GM18951 (cell line): ENCODE data around the gene RGN.

Experiments used
- POLR2A ChIP-seq: IDR thresholded peaks from 4 replicates; pipeline ENCODE4 v1.6.1; 2011; ENCODE audit warnings: mild to moderate bottlenecking; ENCODE audit not compliant: insufficient read length, insufficient read depth; ENCODE audit errors: extremely low read depth
- in situ Hi-C: fragments of 300-500 bp; cut with MboI; formaldehyde crosslinking; loops from one replicate; pipeline ENCODE4 v1.12.0; 2022; ENCODE audit warnings: low sequenced_read_pairs, mixed read lengths, inconsistent platforms; ENCODE audit not compliant: unreplicated experiment

RGN gene

GRCh38 chrX:47078129-47079043 lies at the start of gene RGN:
Gene RGN, plus strand, starts transcription at chrX:47078443. Its CDS starts 2,702 bp downstream, at chrX:47081145.
- TF ChIP-seq POLR2A = no peak
- in situ Hi-C loops = no loop called here

GRCh38 chrX:47030339-47030738 lies 47.9 kb upstream of the RGN start:
- no peak for TF ChIP-seq POLR2A
- in situ Hi-C loops = no loop called here

- in situ Hi-C loops = no loop called here
Observed at GRCh38 chrX:47047989-47048388, 30.3 kb upstream of the RGN start.

GRCh38 chrX:47059142-47059874 lies 18.9 kb upstream of the RGN start:
- in situ Hi-C loops = no loop called here
- no peak for TF ChIP-seq POLR2A

More at GRCh38 chrX:47047989-47048388, 30.3 kb upstream of the RGN start:
- TF ChIP-seq POLR2A = no peak

- in situ Hi-C loops = no loop called here
- no peak for TF ChIP-seq POLR2A
Observed at GRCh38 chrX:47060708-47061107, 17.5 kb upstream of the RGN start.

GRCh38 chrX:47061238-47061919 lies 16.9 kb upstream of the RGN start:
- no peak for TF ChIP-seq POLR2A
- in situ Hi-C loops = no loop called here

- in situ Hi-C loops = no loop called here
- no peak for TF ChIP-seq POLR2A
Observed at GRCh38 chrX:47063179-47063578, 15.1 kb upstream of the RGN start.

- TF ChIP-seq POLR2A = no peak
- in situ Hi-C loops = no loop called here
Observed at GRCh38 chrX:47068214-47068613, 10.0 kb upstream of the RGN start.

- no peak for TF ChIP-seq POLR2A
- in situ Hi-C loops = no loop called here
Observed at GRCh38 chrX:47068720-47069119, 9.5 kb upstream of the RGN start.

- TF ChIP-seq POLR2A = no peak
- in situ Hi-C loops = no loop called here
Observed at GRCh38 chrX:47080215-47080914, 2.1 kb downstream of the RGN start.

- TF ChIP-seq POLR2A = no peak
- in situ Hi-C loops = no loop called here
Observed at GRCh38 chrX:47080915-47081236, 2.6 kb downstream of the RGN start.

GRCh38 chrX:47091149-47091775 lies 13.0 kb downstream of the RGN start:
- no peak for TF ChIP-seq POLR2A
- in situ Hi-C loops = no loop called here
